Thoracic aorta (tissue), 2 donors: ENCODE measurements around the gene TCP11. TPM values are rescaled to one million over a fixed set of nuclear protein-coding genes. Genes with fewer than 3 reads are reported as not detected.

Source experiments
- ATAC-seq: fragments of 150-250 bp; one replicate; pipeline ENCODE4 v1.8.0; 2017; ENCODE audit warnings: low read depth; ENCODE audit not compliant: insufficient number of reproducible peaks, low FRiP score
- DNase-seq: peaks from one replicate; pipeline ENCODE4 v3.0.0-alpha.2; 2020; ENCODE audit warnings: low spot score
- H3K27ac ChIP-seq, 2 donors: fragments of 200-600 bp; sonication (generic); 1 replicate in 1 of 2; 2 replicates in 1 of 2; pipeline ENCODE4 v1.5.1; 2016; ENCODE audit warnings: mild to moderate bottlenecking in 2 of 2, moderate library complexity in 2 of 2
- H3K27me3 ChIP-seq: fragments of 200-600 bp; sonication (generic); replicated peaks from 2 replicates; pipeline ENCODE4 v1.6.0; 2016; ENCODE audit warnings: mild to moderate bottlenecking; ENCODE audit not compliant: insufficient read depth
- H3K36me3 ChIP-seq: fragments of 200-600 bp; sonication (generic); one replicate; pipeline ENCODE4 v1.5.1; 2016
- H3K4me1 ChIP-seq, 2 donors: fragments of 200-600 bp; sonication (generic); 1 replicate in 1 of 2; 2 replicates in 1 of 2; pipeline versions ENCODE4 v1.5.1 to v1.6.0; 2016; ENCODE audit warnings: low read depth in 2 of 2, mild to moderate bottlenecking in 1 of 2; ENCODE audit not compliant: control insufficient read depth in 1 of 2
- H3K4me3 ChIP-seq: fragments of 200-600 bp; sonication (generic); 2 replicates; pipeline ENCODE4 v1.5.1; 2016; ENCODE audit warnings: mild to moderate bottlenecking
- H3K9me3 ChIP-seq: fragments of 200-600 bp; sonication (generic); 2 replicates; pipeline ENCODE4 v1.5.1; 2016
- CTCF ChIP-seq: fragments of 200-600 bp; sonication (generic); IDR thresholded peaks from one replicate; pipeline ENCODE4 v1.5.1; 2019; ENCODE audit warnings: antibody characterized with exemption
- total RNA-seq, 2 donors: library from RNA; depleted of rRNA; stranded (reverse); fragments of >200 nt; gene quantifications; one replicate each; pipeline versions ENCODE4 v1.1.0 to v1.2.3, GENCODE V29; 2016

The TCP11 gene
- total RNA-seq, 2 donors from 2014 or later: not detected

- ATAC-seq (no peak), DNase-seq (no peak)
- H3K4me3 ChIP-seq: no peak overlapping the region
- no peaks in the 10 kb centered on the region for H3K36me3 ChIP-seq
- no peak overlapping the region for H3K27ac ChIP-seq
- peaks cover 0 to 6% of the 10 kb centered on the region in 2 donors for H3K4me1 ChIP-seq
- H3K9me3 ChIP-seq: no peaks in the 10 kb centered on the region
- no peak for TF ChIP-seq CTCF
- no peaks in the 10 kb centered on the region for H3K27me3 ChIP-seq
These were observed 31.9 kb upstream of the TCP11 start for GRCh38 chr6:35173044-35173426.

- TF ChIP-seq CTCF: no peak
- ATAC-seq (no peak), DNase-seq (no peak)
- H3K36me3 ChIP-seq: no peaks in the 10 kb centered on the region
- H3K4me3 ChIP-seq: no peak overlapping the region
- H3K4me1 ChIP-seq: peaks cover 0 to 7% of the 10 kb centered on the region in 2 donors
- H3K9me3 ChIP-seq: no peaks in the 10 kb centered on the region
- no peaks in the 10 kb centered on the region for H3K27me3 ChIP-seq
- H3K27ac ChIP-seq: no peak overlapping the region
These were observed 29.8 kb upstream of the TCP11 start for GRCh38 chr6:35170891-35171290.

GRCh38 chr6:35170166-35170565 is 29.0 kb upstream of the TCP11 start:
- Histone ChIP-seq H3K4me1 (peaks cover 0 to 14% of the 10 kb centered on the region in 2 donors), H3K36me3 (no peaks in the 10 kb centered on the region), H3K4me3 (no peak overlapping the region), H3K27me3 (no peaks in the 10 kb centered on the region), H3K9me3 (no peaks in the 10 kb centered on the region), H3K27ac (no peak overlapping the region)
- no peak for ATAC-seq
- no peak for DNase-seq
- TF ChIP-seq CTCF: no peak

- H3K36me3 ChIP-seq: no peaks in the 10 kb centered on the region
- TF ChIP-seq CTCF: no peak
- peaks cover 0 to 21% of the 10 kb centered on the region in 2 donors for H3K4me1 ChIP-seq
- H3K27ac ChIP-seq: no peak overlapping the region
- no peak for DNase-seq
- H3K4me3 ChIP-seq: no peak overlapping the region
- no peaks in the 10 kb centered on the region for H3K9me3 ChIP-seq
- no peaks in the 10 kb centered on the region for H3K27me3 ChIP-seq
- ATAC-seq: no peak
These were observed 27.3 kb upstream of the TCP11 start for GRCh38 chr6:35168461-35168861.

- H3K4me3 ChIP-seq: no peak overlapping the region
- no peak overlapping the region for H3K27ac ChIP-seq
- peaks cover under 1 to 27% of the 10 kb centered on the region in 2 donors for H3K4me1 ChIP-seq
- ATAC-seq: no peak
- no peak for DNase-seq
- TF ChIP-seq CTCF: no peak
- no peaks in the 10 kb centered on the region for H3K9me3 ChIP-seq
- H3K36me3 ChIP-seq: no peaks in the 10 kb centered on the region
- H3K27me3 ChIP-seq: no peaks in the 10 kb centered on the region
These were observed 26.4 kb upstream of the TCP11 start for GRCh38 chr6:35167505-35167904.
